Mesodermal cell (in vitro differentiated cells): ENCODE measurements around the gene L3MBTL2.

Experiments
- H3K27ac ChIP-seq: 2 replicates; pipeline ENCODE4 v1.7.0; 2013; ENCODE audit warnings: mild to moderate bottlenecking, low read depth, low read length, moderate library complexity; ENCODE audit not compliant: severe bottlenecking
- H3K36me3 ChIP-seq: 2 replicates; pipeline ENCODE4 v1.7.1; 2013; ENCODE audit warnings: mild to moderate bottlenecking, low read length, moderate library complexity; ENCODE audit not compliant: control insufficient read depth, insufficient read depth
- H3K4me1 ChIP-seq: one replicate; pipeline ENCODE4 v1.7.1; 2013; ENCODE audit warnings: mild to moderate bottlenecking, low read length; ENCODE audit not compliant: insufficient read depth, control insufficient read depth, poor library complexity, severe bottlenecking
- H3K4me3 ChIP-seq: 2 replicates; pipeline ENCODE4 v1.7.0; 2013; ENCODE audit warnings: low read length, control low read depth, mild to moderate bottlenecking; ENCODE audit not compliant: insufficient read depth, poor library complexity, severe bottlenecking; ENCODE audit errors: extremely low read depth
- H3K9me3 ChIP-seq: 2 replicates; pipeline ENCODE4 v1.7.1; 2013; ENCODE audit warnings: mild to moderate bottlenecking, low read length, moderate library complexity; ENCODE audit not compliant: control insufficient read depth
- WGBS, 2 experiments: methylation state at CpG; one replicate each; pipeline ENCODE4 v1.1.5; 2013; ENCODE audit warnings: missing lambda C conversion rate in 2 of 2; ENCODE audit not compliant: insufficient coverage in 2 of 2; 5-methylcytosine and 5-hydroxymethylcytosine counted together

L3MBTL2 gene

GRCh38 chr22:41242396-41243117, 37.4 kb downstream of the L3MBTL2 start:
- H3K27ac ChIP-seq: no peak overlapping the region
- peaks cover 25% of the 10 kb centered on the region for H3K36me3 ChIP-seq
- H3K9me3 ChIP-seq: no peaks in the 10 kb centered on the region
- no peak overlapping the region for H3K4me3 ChIP-seq
- H3K4me1 ChIP-seq: peaks cover 4% of the 10 kb centered on the region
- 89 to 91% methylated on average over 16 to 17 of the region's 18 CpGs for WGBS, 2 experiments

DNA sequence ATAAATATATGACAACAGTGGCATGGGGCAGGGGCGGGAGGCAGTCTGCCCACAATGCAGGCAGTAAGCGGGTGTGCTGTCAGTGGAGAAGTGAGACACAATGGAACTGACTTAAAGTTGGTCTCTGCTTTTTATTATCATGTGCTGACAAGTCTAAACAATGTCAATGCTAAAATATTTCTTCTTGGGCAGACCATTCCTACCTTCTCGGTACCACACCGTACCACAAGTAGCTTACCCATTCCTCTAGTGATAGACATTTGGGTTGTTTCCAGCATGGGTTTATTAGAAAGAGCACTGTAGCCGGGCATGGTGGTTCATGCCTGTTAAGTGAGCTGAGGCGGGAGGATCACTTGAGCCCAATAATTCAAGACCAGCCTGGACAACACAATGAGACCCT, 38.2 kb downstream of the L3MBTL2 start:
- H3K27ac ChIP-seq: no peak overlapping the region
- H3K9me3 ChIP-seq: no peaks in the 10 kb centered on the region
- H3K4me3 ChIP-seq: no peak overlapping the region
- peaks cover 33% of the 10 kb centered on the region for H3K36me3 ChIP-seq
- no peaks in the 10 kb centered on the region for H3K4me1 ChIP-seq
- 100% methylated on average over 2 of the region's 6 CpGs; no CpG with 5 or more reads in 1 of the 2 experiments for WGBS, 2 experiments

GRCh38 chr22:41245917-41246499, 40.9 kb downstream of the L3MBTL2 start:
- WGBS, 2 experiments: 84 to 89% methylated on average over 12 to 16 of the region's 21 CpGs
- no peak overlapping the region for H3K4me3 ChIP-seq
- peak overlapping the region; percentile 24 for H3K27ac ChIP-seq
- no peaks in the 10 kb centered on the region for H3K9me3 ChIP-seq
- no peaks in the 10 kb centered on the region for H3K4me1 ChIP-seq
- peaks cover 59% of the 10 kb centered on the region for H3K36me3 ChIP-seq

GRCh38 chr22:41247703-41248102, 42.6 kb downstream of the L3MBTL2 start:
- Histone ChIP-seq H3K27ac (no peak overlapping the region), H3K36me3 (peaks cover 76% of the 10 kb centered on the region), H3K4me1 (no peaks in the 10 kb centered on the region), H3K4me3 (no peak overlapping the region), H3K9me3 (no peaks in the 10 kb centered on the region)
- WGBS, 2 experiments: 87 to 98% methylated on average over 5 to 6 of the region's 7 CpGs

GRCh38 chr22:41248314-41248713, 43.2 kb downstream of the L3MBTL2 start:
- H3K4me3 ChIP-seq: no peak overlapping the region
- H3K4me1 ChIP-seq: no peaks in the 10 kb centered on the region
- no peaks in the 10 kb centered on the region for H3K9me3 ChIP-seq
- 91 to 97% methylated on average over 10 of the region's 15 CpGs for WGBS, 2 experiments
- H3K27ac ChIP-seq: no peak overlapping the region
- peaks cover 82% of the 10 kb centered on the region for H3K36me3 ChIP-seq

DNA sequence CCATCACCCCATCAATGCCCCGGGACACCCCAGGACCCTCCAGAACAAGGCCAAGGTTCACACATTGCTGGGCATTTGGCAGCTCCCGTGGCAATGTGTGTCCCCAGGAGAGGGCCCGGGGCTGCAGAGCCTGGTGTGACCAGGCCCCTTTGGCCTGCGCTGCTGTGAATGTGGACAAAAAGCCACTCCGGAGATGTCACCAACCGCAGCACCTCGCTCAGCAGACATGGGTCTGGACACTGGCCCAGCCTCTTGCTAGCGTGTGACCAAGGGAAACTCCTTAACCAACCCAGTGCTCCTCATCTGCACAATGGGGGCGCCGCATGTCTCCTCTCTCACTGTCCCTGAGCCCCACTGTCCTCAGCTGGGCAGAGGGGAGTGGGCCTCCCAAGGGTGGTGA, 43.6 kb downstream of the L3MBTL2 start:
- no peak overlapping the region for H3K4me3 ChIP-seq
- H3K9me3 ChIP-seq: no peaks in the 10 kb centered on the region
- H3K36me3 ChIP-seq: peaks cover 86% of the 10 kb centered on the region
- 96 to 97% methylated on average over 8 to 9 of the region's 10 CpGs for WGBS, 2 experiments
- no peak overlapping the region for H3K27ac ChIP-seq
- H3K4me1 ChIP-seq: no peaks in the 10 kb centered on the region

GRCh38 chr22:41249442-41249841, 44.3 kb downstream of the L3MBTL2 start:
- no peak overlapping the region for H3K27ac ChIP-seq
- H3K4me3 ChIP-seq: no peak overlapping the region
- H3K9me3 ChIP-seq: no peaks in the 10 kb centered on the region
- peaks cover 93% of the 10 kb centered on the region for H3K36me3 ChIP-seq
- WGBS, 2 experiments: 96 to 98% methylated on average over 9 to 14 of the region's 14 CpGs
- no peaks in the 10 kb centered on the region for H3K4me1 ChIP-seq

- no peaks in the 10 kb centered on the region for H3K4me1 ChIP-seq
- H3K9me3 ChIP-seq: no peaks in the 10 kb centered on the region
- WGBS, 2 experiments: 94 to 96% methylated on average over 8 of the region's 12 CpGs
- no peak overlapping the region for H3K4me3 ChIP-seq
- H3K27ac ChIP-seq: no peak overlapping the region
- peaks cover 95% of the 10 kb centered on the region for H3K36me3 ChIP-seq
Measured at GRCh38 chr22:41250127-41250526, 45.0 kb downstream of the L3MBTL2 start.

DNA sequence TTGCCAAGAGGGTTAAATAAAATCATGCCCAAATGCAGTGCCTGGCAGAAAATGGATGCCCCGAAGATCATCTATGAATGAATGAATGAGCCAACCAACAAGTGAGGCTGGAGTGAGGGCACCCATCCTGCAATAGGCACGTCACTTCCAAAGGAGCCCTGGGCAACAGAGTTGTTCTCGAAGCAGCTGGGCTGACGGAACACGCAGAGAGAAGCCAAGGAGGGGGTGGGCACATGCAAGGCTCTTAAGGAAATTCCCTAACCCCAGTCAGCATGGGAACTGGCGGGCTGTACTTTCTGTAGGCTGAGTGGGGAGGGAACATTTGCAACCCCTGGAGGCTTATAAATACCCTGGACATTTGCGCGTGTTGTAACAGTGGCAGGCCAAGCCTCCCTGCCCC, 47.3 kb downstream of the L3MBTL2 start:
- Histone ChIP-seq H3K4me1 (peaks cover 3% of the 10 kb centered on the region), H3K4me3 (no peak overlapping the region), H3K9me3 (no peaks in the 10 kb centered on the region), H3K27ac (no peak overlapping the region), H3K36me3 (peaks cover 97% of the 10 kb centered on the region)
- 96 to 98% methylated on average over 8 of the region's 8 CpGs for WGBS, 2 experiments

- Histone ChIP-seq H3K4me1 (peaks cover 12% of the 10 kb centered on the region), H3K36me3 (peaks cover 95% of the 10 kb centered on the region), H3K27ac (no peak overlapping the region), H3K4me3 (no peak overlapping the region), H3K9me3 (no peaks in the 10 kb centered on the region)
- whole genome bisulfite sequencing, 2 experiments: 94 to 98% methylated on average over 5 of the region's 7 CpGs
Measured at GRCh38 chr22:41254230-41254629, 49.1 kb downstream of the L3MBTL2 start.
